IPS DF 4.7 (cell line): ENCODE measurements around the gene DUS4L.

Experiments
- DNase-seq: peaks from one replicate; pipeline ENCODE4 v3.0.0-alpha.2; 2013; ENCODE audit warnings: low spot score; ENCODE audit errors: extremely low read depth

DUS4L gene

GRCh38 chr7:107579885-107580715 is 16.3 kb downstream of the DUS4L start, which contains the start of gene BCAP29:
Gene BCAP29 (plus strand): TSS chr7:107580246. CDS start chr7:107580773, 527 bp downstream.
- no peak for DNase-seq

DNA sequence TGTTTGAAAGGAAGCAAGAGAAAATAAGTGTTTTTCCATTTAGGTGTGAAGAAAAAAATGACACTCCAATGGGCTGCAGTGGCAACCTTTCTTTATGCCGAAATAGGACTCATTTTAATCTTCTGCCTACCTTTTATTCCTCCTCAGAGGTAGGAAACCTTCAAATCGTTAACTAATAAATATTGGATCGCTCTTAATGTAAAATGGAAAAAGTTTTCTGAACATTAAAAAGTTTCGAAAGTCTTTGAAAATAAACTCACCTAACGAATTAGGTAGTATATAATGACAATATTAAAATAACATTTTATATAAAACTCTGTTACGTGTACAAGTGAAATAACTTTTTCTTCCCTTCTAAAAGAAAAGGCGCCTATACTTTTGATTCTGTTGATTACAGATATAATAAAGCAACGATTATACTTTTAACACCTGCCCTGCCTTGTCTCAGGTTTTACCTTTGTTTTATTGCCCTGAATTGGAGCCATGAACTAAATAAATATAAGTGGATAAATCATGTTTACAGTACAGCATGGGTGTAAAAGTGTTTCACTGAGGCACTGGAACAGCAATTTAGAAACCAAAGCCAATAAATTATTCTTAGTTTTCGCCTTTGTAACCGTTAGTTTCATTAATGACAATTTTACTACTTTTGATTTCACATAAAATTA is 17.1 kb downstream of the DUS4L start:
- DNase-seq: no peak

DNA sequence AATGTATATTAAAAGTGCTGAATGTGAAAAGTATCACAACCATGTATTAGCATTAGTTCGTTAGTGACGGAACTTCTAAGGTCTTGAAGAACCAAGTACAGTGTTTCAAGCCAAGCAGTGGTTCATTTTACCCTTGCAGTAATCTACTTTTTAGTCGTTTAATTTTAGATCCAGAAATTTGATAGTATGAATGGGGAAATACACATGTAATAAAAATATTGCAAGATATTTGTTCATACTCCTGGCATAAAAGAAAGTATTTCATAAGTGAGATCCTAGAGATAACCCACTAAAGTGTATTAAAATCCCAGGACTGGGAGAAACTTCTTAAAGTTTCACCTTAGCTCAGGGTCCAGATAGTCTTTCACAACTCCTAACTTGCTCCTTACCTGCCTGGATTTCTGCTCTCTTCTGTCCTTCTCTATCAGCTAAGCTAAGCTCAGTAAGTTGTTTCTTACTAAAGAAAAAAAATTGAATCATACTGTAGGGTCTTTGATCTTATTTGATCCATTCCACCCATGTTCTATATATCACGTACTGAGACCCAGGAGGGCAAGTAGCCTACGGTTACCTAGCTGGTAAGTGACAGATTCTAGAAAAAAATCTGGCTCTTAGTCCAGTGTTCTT is 17.7 kb downstream of the DUS4L start:
- DNase-seq: no peak

- DNase-seq: no peak
Observed at GRCh38 chr7:107582875-107583274, 19.1 kb downstream of the DUS4L start.

DNA sequence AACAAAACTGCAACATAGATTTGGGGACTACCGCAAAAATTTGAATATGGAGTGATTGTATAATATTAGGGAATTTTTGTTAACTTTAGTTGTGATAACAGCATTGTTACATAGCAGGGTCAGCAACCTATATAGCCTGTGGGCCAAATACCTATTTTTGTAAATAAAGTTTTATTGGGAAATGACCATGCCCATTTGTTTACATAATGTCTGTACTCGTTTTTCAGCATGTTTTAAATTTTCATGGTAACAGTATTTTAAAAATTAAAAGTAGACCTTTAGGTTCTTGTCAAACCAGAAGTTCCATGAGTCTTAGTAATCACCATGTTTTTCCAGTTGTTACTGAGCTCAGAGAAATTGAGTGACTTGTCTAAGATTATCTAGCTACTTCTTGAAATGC is 20.9 kb downstream of the DUS4L start:
- DNase-seq: no peak

- DNase-seq: no peak
Observed at GRCh38 chr7:107588529-107589130, 24.9 kb downstream of the DUS4L start.

- no peak for DNase-seq
Observed at GRCh38 chr7:107591421-107591820, 27.6 kb downstream of the DUS4L start.

- DNase-seq: no peak
Observed at GRCh38 chr7:107592361-107593024, 28.7 kb downstream of the DUS4L start.

- DNase-seq: no peak
Observed at GRCh38 chr7:107593025-107593410, 29.2 kb downstream of the DUS4L start.

DNA sequence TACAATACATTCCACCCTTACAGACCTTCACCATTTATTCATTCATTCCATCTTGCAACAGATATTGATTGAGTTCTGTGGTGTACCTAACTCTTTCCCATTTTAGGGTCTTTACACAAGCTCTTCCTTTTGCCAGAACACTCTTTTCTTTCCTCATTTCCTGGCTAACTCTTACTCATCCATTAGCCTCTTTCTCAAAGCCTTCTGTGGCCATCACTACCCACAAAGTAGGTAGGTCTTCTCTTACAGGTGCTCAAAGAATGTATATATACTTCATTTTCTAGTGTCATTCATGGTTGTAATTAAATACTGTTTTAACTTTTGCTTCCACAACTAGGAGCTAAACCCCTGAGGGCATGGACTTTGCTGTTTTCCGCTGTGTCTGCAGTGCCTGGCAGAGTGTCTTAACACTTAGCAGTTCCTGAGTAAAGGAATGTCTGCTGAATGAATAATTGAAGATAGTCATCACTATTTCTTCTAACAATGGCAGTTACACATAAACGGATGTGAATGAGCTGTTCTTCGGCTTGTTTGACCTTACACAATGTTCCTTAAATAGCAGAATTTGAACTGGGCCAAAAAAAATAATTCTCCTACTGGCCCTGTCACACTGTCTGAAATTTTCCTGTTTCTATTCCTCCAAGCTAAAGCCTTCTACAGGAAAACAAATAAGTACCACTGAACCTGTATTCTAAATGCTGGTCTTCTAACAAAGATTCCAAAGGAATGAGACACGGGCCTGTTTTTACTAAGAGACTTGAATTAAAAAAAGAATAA is 31.4 kb downstream of the DUS4L start:
- DNase-seq: no peak

DNA sequence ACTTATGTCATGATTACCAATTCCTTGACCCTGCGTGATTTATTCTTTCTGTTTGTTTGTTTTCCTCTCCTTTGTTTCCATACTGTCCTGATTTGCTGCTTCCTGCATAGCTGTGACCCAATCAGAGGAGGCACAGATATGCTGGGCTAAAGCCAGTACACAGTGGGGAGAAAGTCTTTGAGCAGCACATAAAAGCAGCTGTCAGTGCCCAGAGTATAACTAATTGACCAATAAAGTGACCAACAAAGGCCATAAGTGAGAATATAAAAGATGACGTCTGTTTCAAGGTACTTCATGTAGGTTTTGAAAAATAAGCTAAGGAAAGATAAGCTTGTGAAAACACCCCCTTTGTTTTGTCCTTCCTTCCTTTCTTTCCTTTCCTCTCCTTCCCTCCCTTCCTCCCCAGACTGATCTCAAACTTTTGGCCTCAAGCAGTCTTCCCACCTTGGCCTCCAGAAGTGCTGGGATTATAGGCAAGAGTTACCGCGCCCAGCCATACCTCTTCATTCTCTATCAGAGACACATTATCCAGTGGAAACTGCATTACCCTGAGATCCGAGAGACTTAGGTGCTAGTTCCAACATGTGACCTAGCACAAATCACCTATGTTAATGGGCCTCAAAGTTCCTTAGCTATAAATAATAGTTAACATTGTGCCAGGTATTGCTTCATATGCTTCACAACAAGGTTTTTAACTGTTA is 33.3 kb downstream of the DUS4L start:
- DNase-seq: no peak

- no peak for DNase-seq
Observed at GRCh38 chr7:107597582-107597916, 33.8 kb downstream of the DUS4L start.

GRCh38 chr7:107597953-107598352 is 34.2 kb downstream of the DUS4L start:
- DNase-seq: no peak

GRCh38 chr7:107599262-107599661 is 35.5 kb downstream of the DUS4L start:
- no peak for DNase-seq

DNA sequence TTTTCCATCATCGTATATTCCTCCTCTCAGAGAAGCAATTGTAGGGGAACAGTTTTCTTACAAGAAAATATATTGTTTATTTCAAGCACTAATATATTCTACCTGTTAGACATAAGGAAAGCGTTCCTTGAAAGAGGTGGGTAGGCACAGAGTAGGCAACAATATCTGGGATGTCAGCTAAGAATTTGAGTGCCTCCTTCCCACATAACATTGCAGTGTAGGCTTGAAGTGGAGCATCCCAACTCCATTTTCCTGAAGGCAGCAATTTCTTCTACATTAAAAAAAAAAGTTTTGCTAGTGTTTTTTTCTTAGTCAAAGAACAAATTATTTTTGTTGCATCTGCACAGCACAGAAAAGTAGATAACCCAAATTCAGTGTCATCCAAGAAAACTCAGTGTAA is 37.0 kb downstream of the DUS4L start:
- no peak for DNase-seq

GRCh38 chr7:107605218-107605815 is 41.5 kb downstream of the DUS4L start:
- no peak for DNase-seq

- DNase-seq: no peak
Observed at GRCh38 chr7:107606303-107606702, 42.5 kb downstream of the DUS4L start.

GRCh38 chr7:107609811-107610261 is 46.1 kb downstream of the DUS4L start:
- no peak for DNase-seq

DNA sequence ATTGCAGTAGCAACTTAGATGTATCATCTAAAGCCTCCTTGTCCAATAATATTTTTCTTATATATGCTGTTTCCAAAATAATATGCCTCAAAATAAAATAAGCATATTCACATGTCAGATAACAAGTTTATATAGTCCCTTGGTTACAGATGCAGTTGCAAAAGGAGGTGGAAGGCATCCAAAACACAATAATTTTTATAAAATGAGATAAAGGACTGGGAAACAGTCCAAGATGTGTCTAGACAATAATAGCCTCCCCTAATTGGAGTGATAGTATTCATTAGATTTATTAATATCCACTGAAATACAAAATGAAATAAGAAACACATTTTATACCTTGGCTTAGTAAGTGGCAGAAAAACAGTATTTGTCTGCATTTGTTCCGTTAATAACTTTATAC is 46.6 kb downstream of the DUS4L start:
- no peak for DNase-seq

- no peak for DNase-seq
Observed at GRCh38 chr7:107613439-107613838, 49.7 kb downstream of the DUS4L start.
